ENCODE results near the gene IL23A.

IL23A gene

DNA sequence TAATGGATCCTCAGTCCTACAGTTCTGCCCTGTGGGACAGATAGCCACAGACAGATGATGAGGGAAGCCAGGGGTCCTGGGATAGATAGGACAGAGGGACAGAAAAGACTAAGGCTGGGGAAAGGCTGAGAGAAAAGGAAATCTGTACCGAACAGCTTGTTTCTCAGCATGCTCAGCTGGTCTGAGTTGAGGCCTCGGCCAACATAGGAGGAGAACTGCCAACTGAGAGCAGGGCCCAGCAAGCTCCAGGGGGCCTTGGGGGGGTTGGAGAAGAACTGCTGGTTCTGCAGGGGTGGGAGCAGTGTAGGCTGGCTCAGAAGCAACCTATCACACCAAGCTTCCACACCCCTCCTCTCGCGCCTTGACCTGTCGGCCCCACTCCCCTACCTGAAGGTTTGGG, 10.1 kb downstream of the IL23A start:
- H3K4me1 Mint-ChIP-seq, result no peaks in the 10 kb centered on the region
- H3K27me3 Mint-ChIP-seq (ENCODE audit: low read depth), result no peaks in the 10 kb centered on the region
- TF ChIP-seq, protein P1, sequence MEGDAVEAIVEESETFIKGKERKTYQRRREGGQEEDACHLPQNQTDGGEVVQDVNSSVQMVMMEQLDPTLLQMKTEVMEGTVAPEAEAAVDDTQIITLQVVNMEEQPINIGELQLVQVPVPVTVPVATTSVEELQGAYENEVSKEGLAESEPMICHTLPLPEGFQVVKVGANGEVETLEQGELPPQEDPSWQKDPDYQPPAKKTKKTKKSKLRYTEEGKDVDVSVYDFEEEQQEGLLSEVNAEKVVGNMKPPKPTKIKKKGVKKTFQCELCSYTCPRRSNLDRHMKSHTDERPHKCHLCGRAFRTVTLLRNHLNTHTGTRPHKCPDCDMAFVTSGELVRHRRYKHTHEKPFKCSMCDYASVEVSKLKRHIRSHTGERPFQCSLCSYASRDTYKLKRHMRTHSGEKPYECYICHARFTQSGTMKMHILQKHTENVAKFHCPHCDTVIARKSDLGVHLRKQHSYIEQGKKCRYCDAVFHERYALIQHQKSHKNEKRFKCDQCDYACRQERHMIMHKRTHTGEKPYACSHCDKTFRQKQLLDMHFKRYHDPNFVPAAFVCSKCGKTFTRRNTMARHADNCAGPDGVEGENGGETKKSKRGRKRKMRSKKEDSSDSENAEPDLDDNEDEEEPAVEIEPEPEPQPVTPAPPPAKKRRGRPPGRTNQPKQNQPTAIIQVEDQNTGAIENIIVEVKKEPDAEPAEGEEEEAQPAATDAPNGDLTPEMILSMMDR (IDR thresholded peaks at IDR 0.05; ENCODE audit: unreplicated experiment in 3 of 3), result no peak
- no peak overlapping the region for H3K27ac Mint-ChIP-seq
- no peak overlapping the region for H3K4me3 Mint-ChIP-seq
- H3K9me3 Mint-ChIP-seq, result no peaks in the 10 kb centered on the region
- H3K36me3 Mint-ChIP-seq (ENCODE audit: low read depth), result peaks cover 60% of the 10 kb centered on the region

DNA sequence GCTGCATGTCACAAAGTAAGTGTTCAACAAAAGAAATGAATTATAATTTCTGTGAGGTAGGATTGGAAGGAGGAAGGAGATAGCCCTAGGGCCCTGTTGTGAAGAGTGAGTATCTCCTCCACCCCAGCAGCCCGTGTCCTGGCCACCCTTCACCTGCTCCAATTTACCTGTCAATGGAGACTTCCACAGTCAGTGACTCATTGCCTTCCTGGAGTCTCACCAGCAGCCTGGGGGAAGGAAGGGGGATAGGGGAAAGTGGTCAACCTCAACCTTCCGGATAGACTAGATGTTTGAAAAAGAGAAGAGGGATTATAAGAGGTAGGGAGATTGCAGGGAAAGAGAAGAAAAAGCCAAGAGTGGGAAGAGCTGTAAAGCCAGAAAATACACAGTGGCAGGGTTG, 12.0 kb downstream of the IL23A start:
- Mint-ChIP-seq H3K27ac (no peak overlapping the region), H3K36me3 (ENCODE audit: low read depth) (peaks cover 65% of the 10 kb centered on the region), H3K4me1 (no peaks in the 10 kb centered on the region), H3K27me3 (ENCODE audit: low read depth) (no peaks in the 10 kb centered on the region), H3K4me3 (no peak overlapping the region), H3K9me3 (no peaks in the 10 kb centered on the region)
- TF ChIP-seq, protein P1 (IDR thresholded peaks at IDR 0.05; ENCODE audit: unreplicated experiment in 3 of 3), result no peak

DNA sequence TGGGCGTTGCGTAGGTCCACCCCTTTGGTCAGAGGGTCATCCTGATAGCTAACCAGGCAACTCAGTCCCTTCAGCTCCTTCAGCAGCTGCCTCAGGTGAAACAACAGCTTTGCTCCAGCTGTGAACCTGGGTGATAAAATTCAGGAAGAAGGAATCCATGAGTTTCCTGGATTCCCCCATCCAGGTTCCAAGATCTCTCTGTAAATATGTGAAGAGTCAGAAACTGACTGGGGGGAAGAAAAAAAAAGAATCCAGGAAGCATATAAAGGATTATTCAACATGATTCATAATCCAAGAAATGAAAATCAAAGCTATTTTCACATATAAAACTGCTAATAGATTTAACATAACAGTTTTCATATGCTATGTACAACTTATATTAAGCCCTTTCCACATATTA, 12.6 kb downstream of the IL23A start:
- H3K27ac Mint-ChIP-seq, result no peak overlapping the region
- H3K36me3 Mint-ChIP-seq (ENCODE audit: low read depth), result peaks cover 63% of the 10 kb centered on the region
- no peaks in the 10 kb centered on the region for H3K4me1 Mint-ChIP-seq
- H3K4me3 Mint-ChIP-seq, result no peak overlapping the region
- TF ChIP-seq, protein P1 (IDR thresholded peaks at IDR 0.05; ENCODE audit: unreplicated experiment in 3 of 3), result no peak
- no peaks in the 10 kb centered on the region for H3K9me3 Mint-ChIP-seq
- no peaks in the 10 kb centered on the region for H3K27me3 Mint-ChIP-seq (ENCODE audit: low read depth)

DNA sequence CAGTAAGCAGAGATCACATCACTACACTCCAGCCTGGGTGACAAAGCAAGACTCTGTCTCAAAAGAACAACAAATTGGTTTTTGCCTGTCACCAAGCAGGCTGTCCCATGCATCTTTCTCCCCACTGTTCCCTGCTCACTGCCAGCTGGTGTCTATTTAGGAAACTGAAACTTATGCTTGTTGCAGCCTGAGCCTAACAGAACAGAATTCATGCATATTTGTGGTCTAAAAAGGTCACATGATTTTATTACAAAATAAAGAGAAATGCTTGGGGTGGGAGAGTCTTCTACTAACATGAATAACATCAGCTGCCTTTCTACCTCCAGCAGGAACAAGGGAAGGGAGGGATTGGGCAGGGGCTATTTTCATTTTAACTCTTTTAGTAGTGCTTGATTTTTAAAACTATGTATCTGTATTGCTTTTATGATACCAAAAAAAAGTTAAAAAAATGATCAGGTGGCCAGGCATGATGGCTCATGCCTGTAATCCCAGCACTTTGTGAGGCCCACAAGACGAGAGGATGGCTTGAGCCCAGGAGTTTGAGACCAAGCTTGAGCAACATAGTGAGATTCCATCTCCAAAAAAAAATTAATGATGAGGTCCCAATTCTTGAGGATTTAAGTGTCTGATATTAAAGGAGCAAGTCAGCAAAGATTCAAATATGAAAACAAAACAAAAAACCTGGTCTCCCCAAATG, 20.3 kb downstream of the IL23A start:
- Mint-ChIP-seq H3K36me3 (ENCODE audit: low read depth) (peaks cover 19% of the 10 kb centered on the region), H3K27ac (peak overlapping the region; percentile 90 to 94 (median 93)), H3K9me3 (no peaks in the 10 kb centered on the region), H3K27me3 (ENCODE audit: low read depth) (no peaks in the 10 kb centered on the region), H3K4me1 (peaks cover 15% of the 10 kb centered on the region), H3K4me3 (peak overlapping the region; percentile 91 to 97 (median 97))
- TF ChIP-seq, protein P1 (IDR thresholded peaks at IDR 0.05; ENCODE audit: unreplicated experiment in 3 of 3), result no peak

DNA sequence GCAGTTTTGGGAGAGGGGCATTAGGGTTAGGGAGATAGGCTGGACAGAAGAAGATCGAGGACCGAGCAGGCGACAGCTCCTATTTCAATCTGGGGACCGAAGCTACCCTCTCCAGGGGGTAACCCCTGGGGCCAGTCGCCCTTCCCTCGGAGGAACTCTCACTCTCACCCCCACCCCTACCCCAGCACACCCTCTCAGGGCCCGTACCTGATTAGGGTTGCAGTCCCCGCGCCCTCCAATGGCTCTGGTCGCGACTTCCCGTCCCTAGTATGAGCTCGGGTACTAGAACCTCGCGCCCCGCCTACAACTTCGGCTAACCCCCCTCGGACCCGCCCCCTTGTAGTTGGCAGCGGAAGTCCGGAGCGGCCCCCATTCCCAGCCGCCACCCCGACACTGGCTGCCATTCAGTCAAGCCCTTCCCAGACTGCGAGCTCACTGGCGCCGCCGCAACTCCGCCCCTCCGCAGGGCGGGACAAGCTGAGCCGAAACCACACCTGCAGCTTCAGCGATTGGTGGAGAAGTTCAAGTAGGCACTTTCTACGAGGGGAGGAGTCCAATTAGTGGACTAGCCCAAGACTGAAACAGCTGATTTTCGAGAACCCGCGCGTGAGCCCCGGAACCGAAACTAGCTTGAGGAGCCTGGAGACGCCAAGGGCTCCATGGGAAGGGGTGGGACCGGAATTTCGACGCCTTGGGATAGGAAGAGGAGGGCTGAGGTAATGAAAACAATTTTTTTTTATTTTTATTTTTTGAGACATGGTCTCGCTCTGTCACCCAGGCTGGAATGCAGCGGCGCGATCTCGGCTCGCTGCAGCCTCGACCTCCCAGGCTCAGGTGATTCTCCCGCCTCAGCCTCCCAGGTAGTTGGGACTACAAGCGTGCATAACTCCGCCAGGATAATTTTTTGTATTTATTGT, 21.4 kb downstream of the IL23A start, which contains the start of gene STAT2:
STAT2 (minus strand) TSS at position 257 of the 917 bp plus-strand sequence. CDS start 3,536 bp downstream, outside the sequence.
- peaks cover 8% of the 10 kb centered on the region for H3K36me3 Mint-ChIP-seq (ENCODE audit: low read depth)
- peaks cover 15% of the 10 kb centered on the region for H3K4me1 Mint-ChIP-seq
- H3K9me3 Mint-ChIP-seq, result no peaks in the 10 kb centered on the region
- H3K27me3 Mint-ChIP-seq (ENCODE audit: low read depth), result no peaks in the 10 kb centered on the region
- TF ChIP-seq, protein P1 (IDR thresholded peaks at IDR 0.05; ENCODE audit: unreplicated experiment in 3 of 3), result no peak
- peak within 1 kb of the TSS; percentile 90 to 94 (median 93) for H3K27ac Mint-ChIP-seq
- H3K4me3 Mint-ChIP-seq, result peak within 1 kb of the TSS; percentile 91 to 97 (median 97)

All from nephron (organoid).